Keratinocyte (primary cell): ENCODE data around the gene TAP1. TPM values are rescaled to one million over a fixed set of nuclear protein-coding genes. Genes with fewer than 3 reads are reported as not detected.

Experiments used
- DNase-seq: peaks from one replicate; pipeline ENCODE4 v3.0.0-alpha.2; 2011; ENCODE audit warnings: low read depth, missing footprints, low spot score
- FAIRE-seq: peaks from 2 replicates; lab custom pipeline; 2011; peaks lifted over from hg19 to GRCh38; lab: Jason Lieb, UNC
- H2AFZ ChIP-seq: 2 replicates; pipeline ENCODE4 v1.6.0; 2012; ENCODE audit warnings: low read length, control low read depth, inconsistent platforms; ENCODE audit not compliant: control insufficient read depth
- H3K27ac ChIP-seq: 2 replicates; pipeline ENCODE4 v1.5.1; 2011; ENCODE audit warnings: low read length; ENCODE audit not compliant: control insufficient read depth, insufficient read depth
- H3K27me3 ChIP-seq: 3 replicates; pipeline ENCODE4 v1.6.0; 2011; ENCODE audit warnings: low read length; ENCODE audit not compliant: control insufficient read depth, insufficient read depth; ENCODE audit errors: extremely low read depth
- H3K36me3 ChIP-seq, 2 experiments: 2 replicates in 1 of 2; 3 replicates in 1 of 2; pipeline ENCODE4 v1.5.1; 2011; ENCODE audit warnings: low read length in 2 of 2, mild to moderate bottlenecking in 1 of 2; ENCODE audit not compliant: control insufficient read depth in 2 of 2, insufficient read depth in 2 of 2; ENCODE audit errors: extremely low read depth in 1 of 2
- H3K4me1 ChIP-seq: 3 replicates; pipeline ENCODE4 v1.5.1; 2011; ENCODE audit warnings: low read length; ENCODE audit not compliant: control insufficient read depth, insufficient read depth; ENCODE audit errors: extremely low read depth
- H3K4me2 ChIP-seq: 3 replicates; pipeline ENCODE4 v1.6.0; 2011; ENCODE audit warnings: low read depth, low read length; ENCODE audit not compliant: control insufficient read depth, insufficient read depth; ENCODE audit errors: extremely low read depth
- H3K4me3 ChIP-seq, 3 experiments: fragments of 200-600 bp in 1 of 3; sonication (generic) in 1 of 3; 2 replicates in 2 of 3; 3 replicates in 1 of 3; pipeline ENCODE4 v1.5.1; 2011 to 2016; ENCODE audit warnings: low read length in 3 of 3, mild to moderate bottlenecking in 3 of 3, control low read depth in 2 of 3, inconsistent platforms in 1 of 3, low read depth in 1 of 3, mixed read lengths in 1 of 3, mixed run types in 1 of 3, moderate library complexity in 1 of 3; ENCODE audit not compliant: control insufficient read depth in 2 of 3, insufficient read depth in 2 of 3; ENCODE audit errors: extremely low read depth in 1 of 3
- H3K79me2 ChIP-seq: 2 replicates; pipeline ENCODE4 v1.6.0; 2012; ENCODE audit warnings: low read length; ENCODE audit not compliant: control insufficient read depth, insufficient read depth
- H3K9ac ChIP-seq: 3 replicates; pipeline ENCODE4 v1.6.0; 2011; ENCODE audit warnings: low read length; ENCODE audit not compliant: control insufficient read depth, insufficient read depth; ENCODE audit errors: extremely low read depth
- H3K9me1 ChIP-seq: 3 replicates; pipeline ENCODE4 v1.6.0; 2011; ENCODE audit warnings: low read length; ENCODE audit not compliant: control insufficient read depth, insufficient read depth; ENCODE audit errors: extremely low read depth
- H3K9me3 ChIP-seq: 2 replicates; pipeline ENCODE4 v1.5.1; 2012; ENCODE audit warnings: low read depth, low read length; ENCODE audit not compliant: control insufficient read depth
- H4K20me1 ChIP-seq: 3 replicates; pipeline ENCODE4 v1.6.0; 2011; ENCODE audit warnings: low read length; ENCODE audit not compliant: control insufficient read depth, insufficient read depth; ENCODE audit errors: extremely low read depth
- EZH2 ChIP-seq: IDR thresholded peaks from one replicate; pipeline ENCODE4 v1.6.1; 2012; ENCODE audit warnings: inconsistent platforms, mild to moderate bottlenecking, low read length, moderate library complexity
- dilution Hi-C: fragments of 300-500 bp; cut with MboI; formaldehyde crosslinking; loops from one replicate; pipeline ENCODE4 v1.7.0; 2020; ENCODE audit warnings: low sequenced_read_pairs; ENCODE audit not compliant: extremely low pct_ligation_motif_present
- polyA plus RNA-seq, 5 experiments: library from polyadenylated mRNA; depleted of rRNA in 3 of 5; stranded (reverse) in 3 of 5; stranded (forward) in 1 of 5; unstranded in 1 of 5; fragments of >200 nt; gene quantifications; 1 replicate in 1 of 5; 2 replicates in 3 of 5; 3 replicates in 1 of 5; pipeline versions ENCODE4 v1.2.1 to v1.2.3, GENCODE V29; 2011 to 2012; ENCODE audit warnings: missing spikeins in 2 of 5, low read depth in 1 of 5, low replicate concordance in 1 of 5
- TF ChIP-seq, protein P1 (sequence below), 3 experiments: IDR thresholded peaks in 1 of 3; conservative IDR thresholded peaks in 1 of 3; optimal IDR thresholded peaks in 1 of 3; 2 replicates in 2 of 3; 3 replicates in 1 of 3; pipeline versions ENCODE3 to v1.5.1; 2011; ENCODE audit warnings: low read length in 3 of 3, mild to moderate bottlenecking in 3 of 3, moderate library complexity in 2 of 3, control low read depth in 1 of 3, inconsistent platforms in 1 of 3; ENCODE audit not compliant: insufficient read depth in 2 of 3; ENCODE audit errors: extremely low read depth in 1 of 3

The TAP1 gene
- polyA plus RNA-seq, 1 donor (not counting 4 experiments of a cell fraction or from before 2014, with no cell fraction given) = 56.1 TPM

GRCh38 chr6:32865724-32866443 is 12.4 kb upstream of the TAP1 start:
- peaks cover 9% of the 10 kb centered on the region for H3K4me1 ChIP-seq
- H3K36me3 ChIP-seq = no peaks in the 10 kb centered on the region
- no peak overlapping the region for H2AFZ ChIP-seq
- no peaks in the 10 kb centered on the region for H3K9me1 ChIP-seq
- H3K27ac ChIP-seq = no peak overlapping the region
- no peaks in the 10 kb centered on the region for H3K9me3 ChIP-seq
- TF ChIP-seq, protein P1, sequence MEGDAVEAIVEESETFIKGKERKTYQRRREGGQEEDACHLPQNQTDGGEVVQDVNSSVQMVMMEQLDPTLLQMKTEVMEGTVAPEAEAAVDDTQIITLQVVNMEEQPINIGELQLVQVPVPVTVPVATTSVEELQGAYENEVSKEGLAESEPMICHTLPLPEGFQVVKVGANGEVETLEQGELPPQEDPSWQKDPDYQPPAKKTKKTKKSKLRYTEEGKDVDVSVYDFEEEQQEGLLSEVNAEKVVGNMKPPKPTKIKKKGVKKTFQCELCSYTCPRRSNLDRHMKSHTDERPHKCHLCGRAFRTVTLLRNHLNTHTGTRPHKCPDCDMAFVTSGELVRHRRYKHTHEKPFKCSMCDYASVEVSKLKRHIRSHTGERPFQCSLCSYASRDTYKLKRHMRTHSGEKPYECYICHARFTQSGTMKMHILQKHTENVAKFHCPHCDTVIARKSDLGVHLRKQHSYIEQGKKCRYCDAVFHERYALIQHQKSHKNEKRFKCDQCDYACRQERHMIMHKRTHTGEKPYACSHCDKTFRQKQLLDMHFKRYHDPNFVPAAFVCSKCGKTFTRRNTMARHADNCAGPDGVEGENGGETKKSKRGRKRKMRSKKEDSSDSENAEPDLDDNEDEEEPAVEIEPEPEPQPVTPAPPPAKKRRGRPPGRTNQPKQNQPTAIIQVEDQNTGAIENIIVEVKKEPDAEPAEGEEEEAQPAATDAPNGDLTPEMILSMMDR (optimal IDR thresholded peaks at IDR 0.05 in 1 of 3, IDR thresholded peaks at IDR 0.05 in 1 of 3, conservative IDR thresholded peaks at IDR 0.05 in 1 of 3; ENCODE audit: extremely low read depth in 1 of 3, insufficient read depth in 2 of 3, low read length in 3 of 3) = no peak
- no peak for TF ChIP-seq EZH2
- dilution Hi-C loops = no loop called here
- no peak for FAIRE-seq
- no peak overlapping the region for H3K9ac ChIP-seq
- H3K27me3 ChIP-seq = peaks cover 5% of the 10 kb centered on the region
- H4K20me1 ChIP-seq = no peaks in the 10 kb centered on the region
- H3K4me2 ChIP-seq = no peak overlapping the region
- H3K4me3 ChIP-seq = no peak overlapping the region
- no peaks in the 10 kb centered on the region for H3K79me2 ChIP-seq
- no peak for DNase-seq

GRCh38 chr6:32862725-32863124 is 9.2 kb upstream of the TAP1 start:
- H3K9me3 ChIP-seq = no peaks in the 10 kb centered on the region
- no peaks in the 10 kb centered on the region for H3K27me3 ChIP-seq
- H2AFZ ChIP-seq = no peak overlapping the region
- H3K9me1 ChIP-seq = no peaks in the 10 kb centered on the region
- H3K4me2 ChIP-seq = no peak overlapping the region
- H4K20me1 ChIP-seq = no peaks in the 10 kb centered on the region
- no peak overlapping the region for H3K9ac ChIP-seq
- H3K4me3 ChIP-seq = no peak overlapping the region
- TF ChIP-seq, protein P1 (optimal IDR thresholded peaks at IDR 0.05 in 1 of 3, IDR thresholded peaks at IDR 0.05 in 1 of 3, conservative IDR thresholded peaks at IDR 0.05 in 1 of 3; ENCODE audit: extremely low read depth in 1 of 3, insufficient read depth in 2 of 3, low read length in 3 of 3) = no peak
- TF ChIP-seq EZH2 = no peak
- no peaks in the 10 kb centered on the region for H3K79me2 ChIP-seq
- no peak overlapping the region for H3K27ac ChIP-seq
- peaks cover 14% of the 10 kb centered on the region for H3K4me1 ChIP-seq
- no peaks in the 10 kb centered on the region for H3K36me3 ChIP-seq
- dilution Hi-C loops = no loop called here
- no peak for FAIRE-seq
- no peak for DNase-seq
